K562 (cell line): ENCODE data around the gene KRTAP10-8. TPM values are rescaled to one million over a fixed set of nuclear protein-coding genes. Genes with fewer than 3 reads are reported as not detected.

Experiments
- ATAC-seq: fragments of 200-7000 bp; cut with Tn5 transposase; 3 replicates; pipeline ENCODE4 v1.9.1; 2020; ENCODE audit warnings: moderate library complexity
- BruUV-seq: library from RNA; stranded (reverse); fragments of 400-500 nt; replicated peaks from 2 replicates; lab custom pipeline; 2021; lab: Mats Ljungman, UMichigan
- CTCF ChIA-PET: fragments of 300-600 bp; formaldehyde crosslinking; extraction: SDS; loops from one replicate; lab custom pipeline; 2021; ENCODE audit warnings: low intra/inter-chr PET ratio; lab: Yijun Ruan, JAX
- POLR2A ChIA-PET: fragments of 300-600, 350-650 bp; sonication (Branson Sonifier 250); formaldehyde crosslinking; extraction: SDS; loops from one replicate; lab custom pipeline; 2021; ENCODE audit warnings: antibody characterized with exemption, inconsistent platforms; lab: Yijun Ruan, JAX
- DNase-seq, 4 experiments: peaks; one replicate each; pipeline versions ENCODE4 v3.0.0 to v3.0.0-alpha.2; 2011 to 2018; ENCODE audit warnings: low spot score in 3 of 4, mixed read lengths in 3 of 4; ENCODE audit errors: extremely low read depth in 1 of 4
- FAIRE-seq: peaks from 2 replicates; lab custom pipeline; 2011; peaks lifted over from hg19 to GRCh38; lab: Jason Lieb, UNC
- H2AFZ ChIP-seq: 2 replicates; pipeline ENCODE4 v1.6.0; 2011; ENCODE audit warnings: low read depth, low read length, control low read depth, inconsistent platforms
- H3K27ac ChIP-seq: fragments of 200-600 bp; 3 replicates; pipeline ENCODE4 v1.8.0; 2011; ENCODE audit warnings: low read depth, mild to moderate bottlenecking, control low read depth, inconsistent platforms, low read length, moderate library complexity, mixed read lengths; ENCODE audit errors: extremely low read depth
- H3K27me3 ChIP-seq, 2 experiments: fragments of 300-600 bp in 1 of 2; 2 replicates in 1 of 2; 3 replicates in 1 of 2; pipeline versions ENCODE4 v1.6.0 to v1.8.0; 2011; ENCODE audit warnings: inconsistent platforms in 2 of 2, low read length in 2 of 2, mild to moderate bottlenecking in 1 of 2, mixed read lengths in 1 of 2, moderate library complexity in 1 of 2; ENCODE audit not compliant: control insufficient read depth in 2 of 2, insufficient read depth in 2 of 2
- H3K36me3 ChIP-seq: fragments of 300-600 bp; 3 replicates; pipeline ENCODE4 v1.8.0; 2011; ENCODE audit warnings: mild to moderate bottlenecking, low read length, inconsistent platforms; ENCODE audit not compliant: control insufficient read depth, insufficient read depth
- H3K4me1 ChIP-seq, 2 experiments: fragments of 200-600 bp in 1 of 2; replicated peaks in 1 of 2; 2 replicates in 1 of 2; 3 replicates in 1 of 2; pipeline versions ENCODE4 v1.5.1 to v1.8.0; 2011; ENCODE audit warnings: inconsistent platforms in 2 of 2, low read length in 2 of 2, mild to moderate bottlenecking in 1 of 2, mixed read lengths in 1 of 2, moderate library complexity in 1 of 2; ENCODE audit not compliant: control insufficient read depth in 2 of 2, insufficient read depth in 2 of 2
- H3K4me2 ChIP-seq: 2 replicates; pipeline ENCODE4 v1.6.1; 2011; ENCODE audit warnings: low read length, control low read depth, inconsistent platforms, mixed read lengths; ENCODE audit not compliant: insufficient read depth
- H3K4me3 ChIP-seq: fragments of 200-600 bp; sonication (generic), shearing (Covaris generic); 2 replicates; pipeline ENCODE4 v1.5.1; 2016; ENCODE audit warnings: control low read depth, inconsistent platforms
- H3K79me2 ChIP-seq: fragments of 200-600 bp; 3 replicates; pipeline ENCODE4 v1.8.0; 2011; ENCODE audit warnings: low read length, inconsistent platforms; ENCODE audit not compliant: control insufficient read depth, insufficient read depth
- H3K9ac ChIP-seq, 2 experiments: 2 replicates each; pipeline versions ENCODE4 v1.6.0 to v1.6.1; 2011; ENCODE audit warnings: low read depth in 2 of 2, low read length in 2 of 2, control low read depth in 1 of 2, inconsistent platforms in 1 of 2, mild to moderate bottlenecking in 1 of 2, mixed read lengths in 1 of 2; ENCODE audit not compliant: insufficient read depth in 1 of 2
- H3K9me1 ChIP-seq: one replicate; pipeline ENCODE4 v1.6.0; 2011; ENCODE audit warnings: inconsistent platforms, mild to moderate bottlenecking, low read length, moderate library complexity; ENCODE audit not compliant: control insufficient read depth, insufficient read depth
- H3K9me3 ChIP-seq: replicated peaks from 2 replicates; pipeline ENCODE4 v1.5.1; 2011; ENCODE audit warnings: low read depth, low read length, inconsistent platforms; ENCODE audit not compliant: control insufficient read depth, insufficient read depth
- H4K20me1 ChIP-seq: replicated peaks from 2 replicates; pipeline ENCODE4 v1.6.1; 2011; ENCODE audit warnings: low read length, inconsistent platforms, mixed read lengths; ENCODE audit not compliant: control insufficient read depth, insufficient read depth
- ATF3 ChIP-seq, 2 experiments: fragments of 450-650 bp in 1 of 2; sonication (generic) in 1 of 2; formaldehyde crosslinking in 1 of 2; IDR thresholded peaks in 1 of 2; conservative IDR thresholded peaks in 1 of 2; 2 replicates each; pipeline versions ENCODE4 v1.6.1 to v1.8.1; 2016 to 2023; ENCODE audit warnings: mild to moderate bottlenecking in 2 of 2, moderate library complexity in 2 of 2, inconsistent platforms in 1 of 2, missing genetic modification reagents in 1 of 2
- EGR1 ChIP-seq: fragments of 450-650 bp; conservative IDR thresholded peaks from 2 replicates; pipeline ENCODE4 v1.6.1; 2017; ENCODE audit warnings: mild to moderate bottlenecking
- FOSL1 ChIP-seq: fragments of 200-800 bp; sonication (Bioruptor generic); conservative IDR thresholded peaks from 2 replicates; pipeline ENCODE4 v1.6.1; 2016; ENCODE audit warnings: missing genetic modification characterization, missing compliant biosample characterization
- GTF2B ChIP-seq: IDR thresholded peaks from 2 replicates; pipeline ENCODE4 v1.6.1; 2011; ENCODE audit not compliant: insufficient read length; ENCODE audit errors: extremely low read depth
- JUND ChIP-seq, 2 experiments: IDR thresholded peaks; 2 replicates in 1 of 2; 3 replicates in 1 of 2; pipeline ENCODE4 v1.6.1; 2011; ENCODE audit warnings: borderline replicate concordance in 2 of 2, low read depth in 2 of 2, low read length in 2 of 2, improper control_type of control experiment in 1 of 2, missing biosample characterization in 1 of 2, missing genetic modification characterization in 1 of 2, missing genetic modification reagents in 1 of 2
- LEF1 ChIP-seq: fragments of 450-650 bp; IDR thresholded peaks from 2 replicates; pipeline ENCODE4 v1.6.1; 2016; ENCODE audit warnings: mild to moderate bottlenecking
- MECOM ChIP-seq: fragments of 250-450 bp; sonication (Bioruptor Pico); IDR thresholded peaks from 2 replicates; pipeline ENCODE4 v1.8.0; 2022; ENCODE audit warnings: inconsistent platforms
- NRF1 ChIP-seq, 2 experiments: fragments of 450-650 bp; IDR thresholded peaks in 1 of 2; conservative IDR thresholded peaks in 1 of 2; 2 replicates each; pipeline ENCODE4 v1.6.1; 2014; ENCODE audit warnings: mild to moderate bottlenecking in 2 of 2
- POLR2G ChIP-seq: fragments of 200-400 bp; formaldehyde crosslinking; IDR thresholded peaks from 2 replicates; pipeline ENCODE4 v1.6.1; 2017; ENCODE audit warnings: low read depth, mild to moderate bottlenecking, antibody characterized with exemption, low read length, moderate library complexity
- RERE ChIP-seq: sonication (generic); formaldehyde crosslinking; IDR thresholded peaks from 2 replicates; pipeline ENCODE4 v1.8.0; 2023; ENCODE audit warnings: missing genetic modification reagents, mild to moderate bottlenecking, borderline replicate concordance
- WGBS: fragments of 100-300 bp; shearing (Covaris generic); methylation state at CpG from one replicate; pipeline ENCODE4 v1.1.6; 2016; ENCODE audit warnings: low coverage, mixed read lengths; ENCODE audit not compliant: insufficient coverage; ENCODE audit errors: missing lambda C conversion rate; 5-methylcytosine and 5-hydroxymethylcytosine counted together
- in situ Hi-C: fragments of 300-500 bp; cut with MboI; formaldehyde crosslinking; loops from 4 replicates; pipeline ENCODE4 v1.15.0; 2018; ENCODE audit warnings: inconsistent platforms, mixed read lengths
- intact Hi-C: fragments of 100-400 bp; cut with micrococcal nuclease; formaldehyde crosslinking; loops from 2 replicates; pipeline ENCODE4 v1.14.2; 2022
- polyA plus RNA-seq, 8 experiments: library from polyadenylated mRNA; depleted of rRNA in 4 of 8; stranded (reverse) in 5 of 8; unstranded in 3 of 8; fragments of >200 nt; fragmentation: Nextera tagmentation in 2 of 8; fragmentation: Illumina TruSeq in 1 of 8; extraction: Ambion mirVana in 2 of 8; extraction: Trizol in 1 of 8; gene quantifications; 2 replicates each; pipeline versions ENCODE4 v1.2.1 to v1.2.3, GENCODE V29; 2011 to 2014; ENCODE audit warnings: inconsistent platforms in 1 of 8, missing spikeins in 1 of 8
- total RNA-seq, 7 experiments: library from RNA; depleted of rRNA in 6 of 7; stranded (reverse); fragments of >200 nt in 6 of 7; fragmentation: Illumina TruSeq in 2 of 7; extraction: Trizol in 2 of 7; gene quantifications; 2 replicates each; pipeline versions ENCODE4 v1.2.1 to v1.2.3, GENCODE V29; 2011 to 2021; ENCODE audit warnings: low replicate concordance in 1 of 7
- TF ChIP-seq, protein P1 (sequence below): fragments of 450-650 bp; IDR thresholded peaks from 2 replicates; pipeline ENCODE4 v1.6.1; 2016

Gene KRTAP10-8
- total and polyA plus RNA-seq, 9 of the 15 experiments (the other 6 are each of a cell fraction or from before 2014, with no cell fraction given) = not detected

DNA sequence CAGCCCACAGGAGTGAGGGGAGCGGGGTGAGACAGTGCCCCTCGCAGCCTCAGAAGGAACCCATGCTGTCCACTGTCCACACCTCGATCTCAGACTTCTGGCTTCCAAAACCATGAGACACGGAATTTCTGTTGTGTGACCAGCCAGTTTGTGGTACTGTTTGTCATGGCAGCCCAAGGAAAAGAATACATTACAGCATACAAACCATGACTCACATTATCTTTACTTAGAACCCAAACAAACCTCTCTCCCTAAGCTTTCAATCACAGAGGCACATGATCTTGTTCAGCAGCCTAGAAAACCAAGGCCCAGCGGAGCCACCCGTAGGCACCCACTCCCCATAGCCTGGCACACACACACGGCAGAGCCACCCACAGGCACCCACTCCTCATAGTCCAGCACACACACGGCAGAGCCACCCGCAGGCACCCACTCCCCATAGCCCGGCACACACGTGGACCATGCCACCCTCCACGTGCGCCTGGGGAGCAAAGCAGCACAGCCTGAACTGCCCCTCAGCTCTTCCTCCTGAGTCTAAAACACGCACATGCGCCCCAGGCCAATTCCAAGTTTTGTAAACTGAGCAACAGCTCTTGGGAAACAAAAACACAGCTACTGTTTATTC, 38.8 kb upstream of the KRTAP10-8 start:
- CTCF ChIA-PET = no interaction called here
- no peaks in the 10 kb centered on the region for H3K79me2 ChIP-seq
- peaks cover 0 to 24% of the 10 kb centered on the region in 2 experiments; a peak in 1 of 5 replicates for H3K4me1 ChIP-seq
- ATAC-seq (no peak), DNase-seq (peak in 1 of 4 experiments; percentile 10), FAIRE-seq (no peak)
- no peak overlapping the region for H3K4me3 ChIP-seq
- H2AFZ ChIP-seq = no peak overlapping the region
- no peaks in the 10 kb centered on the region for H3K36me3 ChIP-seq
- H3K4me2 ChIP-seq = no peak overlapping the region
- no peaks in the 10 kb centered on the region; the same call in none of the 2 replicates for H3K9me3 ChIP-seq
- POLR2A ChIA-PET = interaction anchor here (0.8 kb wide), 1 partner anchor 19 kb away, joined by 5 read pairs; the partner anchor contains the start of gene KRTAP10-6
- no peaks in the 10 kb centered on the region for H3K9me1 ChIP-seq
- BruUV-seq = no TSS peak
- intact Hi-C loops = no loop called here
- H3K27me3 ChIP-seq = peaks cover 20 to 57% of the 10 kb centered on the region in 2 experiments; a peak in 4 of 5 replicates
- H4K20me1 ChIP-seq = no peaks in the 10 kb centered on the region
- in situ Hi-C loops = no loop called here
- WGBS = 1% methylated on average over 15 of the region's 15 CpGs
- H3K9ac ChIP-seq = peak overlapping the region in 1 of 2 experiments; percentile 33; a peak in 1 of 4 replicates
- TF ChIP-seq EGR1 (no peak), RERE (CRISPR knock-in tag) (0 out of 2 replicates have a peak, but pooled peaks have one; percentile 38), NRF1 (conservative IDR thresholded peaks at IDR 0.05 in 1 of 2, IDR thresholded peaks at IDR 0.05 in 1 of 2) (peak; percentile 45 to 50), MECOM (CRISPR knock-in tag) (no peak), GTF2B (no peak), JUND (IDR thresholded peaks at IDR 0.05; ENCODE audit: borderline replicate concordance, low read depth, low read length) (no peak), JUND (tag; IDR thresholded peaks at IDR 0.05; ENCODE audit: borderline replicate concordance, low read depth, low read length) (0 out of 3 replicates have a peak, but pooled peaks have one; percentile 20), FOSL1 (tag) (peak; percentile 79), ATF3 (IDR thresholded peaks at IDR 0.05) (0 out of 2 replicates have a peak, but pooled peaks have one; percentile 28), ATF3 (CRISPR knock-in tag; conservative IDR thresholded peaks at IDR 0.05) (no peak), LEF1 (no peak), POLR2G (no peak)
- TF ChIP-seq, protein P1, sequence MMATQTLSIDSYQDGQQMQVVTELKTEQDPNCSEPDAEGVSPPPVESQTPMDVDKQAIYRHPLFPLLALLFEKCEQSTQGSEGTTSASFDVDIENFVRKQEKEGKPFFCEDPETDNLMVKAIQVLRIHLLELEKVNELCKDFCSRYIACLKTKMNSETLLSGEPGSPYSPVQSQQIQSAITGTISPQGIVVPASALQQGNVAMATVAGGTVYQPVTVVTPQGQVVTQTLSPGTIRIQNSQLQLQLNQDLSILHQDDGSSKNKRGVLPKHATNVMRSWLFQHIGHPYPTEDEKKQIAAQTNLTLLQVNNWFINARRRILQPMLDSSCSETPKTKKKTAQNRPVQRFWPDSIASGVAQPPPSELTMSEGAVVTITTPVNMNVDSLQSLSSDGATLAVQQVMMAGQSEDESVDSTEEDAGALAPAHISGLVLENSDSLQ = peak; percentile 23; the same call in 1 of the 2 replicates
- H3K27ac ChIP-seq = no peak overlapping the region
